GM21717 (cell line): ENCODE measurements around the gene NTRK3.

Experiments used
- ATAC-seq: cut with Tn5 transposase; IDR thresholded peaks from one replicate; pipeline ENCODE4 v1.9.1; 2021; ENCODE audit warnings: mild to moderate bottlenecking, moderate library complexity; ENCODE audit not compliant: unreplicated experiment

Gene NTRK3

DNA sequence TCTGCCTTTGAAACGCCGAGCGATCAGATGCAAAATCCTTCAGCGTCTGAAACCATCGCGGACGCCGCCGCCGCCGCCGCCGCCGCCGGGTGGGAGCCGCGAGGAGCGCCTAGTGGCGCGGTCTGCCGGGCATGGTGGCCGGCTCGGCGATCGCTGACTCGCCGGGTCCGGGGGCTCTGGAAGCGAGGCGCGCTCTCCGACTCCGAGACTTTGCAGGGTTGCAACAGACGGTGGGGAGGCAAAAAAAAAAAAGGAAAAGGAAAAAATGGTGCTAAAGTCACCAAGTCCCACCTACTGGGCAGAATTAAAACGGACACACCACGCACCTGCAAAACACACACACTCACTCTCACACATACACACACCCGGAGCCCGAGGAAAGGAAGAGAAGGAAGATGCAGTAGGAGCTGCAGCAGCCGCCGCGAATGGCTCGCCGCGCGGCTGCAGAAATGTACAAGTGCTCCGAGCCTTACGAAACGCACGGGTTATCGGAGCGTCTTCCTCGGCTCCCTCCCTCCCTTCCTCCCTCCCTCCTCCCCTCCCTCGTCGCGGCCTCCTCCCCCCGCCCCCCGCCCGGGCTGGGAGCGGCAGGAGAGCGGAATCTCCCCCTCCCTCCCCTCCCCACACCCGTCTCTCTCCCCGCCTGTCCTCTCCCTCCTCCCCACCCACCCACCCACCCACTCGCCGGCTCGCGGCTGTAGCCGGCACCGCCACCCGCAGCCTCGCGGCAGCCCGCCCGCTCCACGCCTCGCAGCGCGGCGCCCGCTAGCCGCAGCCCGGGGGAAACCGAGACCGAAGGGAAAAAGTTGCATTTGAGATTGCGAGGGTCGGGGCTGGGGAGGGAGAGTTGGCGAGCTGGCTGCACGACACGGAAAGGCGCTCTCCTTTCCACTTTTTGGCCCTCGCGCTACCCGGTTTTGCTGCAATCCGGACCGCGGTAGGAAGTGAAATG lies at the start of gene NTRK3:
TSS of gene NTRK3 (minus strand) at position 461 of the 952 bp plus-strand sequence. CDS start 586 bp downstream, outside the sequence.
- no peak for ATAC-seq

DNA sequence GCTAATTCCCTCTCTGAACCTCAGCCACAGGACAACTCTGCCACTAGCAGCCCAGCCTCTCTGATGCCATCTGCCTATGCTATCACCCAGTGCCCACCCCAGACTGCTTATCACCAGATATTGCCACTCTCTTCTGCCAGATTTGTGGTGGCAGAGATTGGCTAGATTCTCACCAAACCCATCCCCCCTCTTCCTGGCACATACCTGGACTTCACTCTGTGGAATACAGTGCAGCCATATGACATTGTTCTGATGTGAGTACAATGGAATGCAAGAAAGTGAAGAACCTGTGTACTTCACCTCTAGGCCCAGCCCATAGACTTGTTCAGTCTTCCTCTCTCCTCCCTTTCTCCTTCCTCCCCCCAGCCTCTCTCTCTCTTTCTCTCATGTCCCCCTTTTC lies 46.9 kb upstream of the NTRK3 start:
- ATAC-seq: no peak

DNA sequence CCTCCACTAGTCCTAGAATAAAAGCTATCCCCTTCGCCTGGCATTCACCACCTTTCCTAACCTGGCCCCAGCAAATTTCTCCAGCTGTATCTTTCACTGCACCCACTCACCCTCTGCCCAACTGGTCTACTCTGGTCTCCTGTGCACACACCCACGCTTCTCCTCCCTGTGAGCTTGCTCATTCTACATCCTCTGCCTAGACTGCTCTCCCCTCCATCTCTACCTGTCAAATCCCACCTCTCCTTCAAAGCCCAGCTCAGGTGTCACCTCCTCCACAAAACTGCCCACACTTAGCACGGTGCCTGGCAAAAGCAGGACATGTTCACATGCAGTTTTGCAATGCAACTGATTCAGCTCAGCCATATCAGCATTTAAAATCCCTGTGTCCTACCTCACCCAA lies 45.8 kb upstream of the NTRK3 start:
- ATAC-seq: no peak

DNA sequence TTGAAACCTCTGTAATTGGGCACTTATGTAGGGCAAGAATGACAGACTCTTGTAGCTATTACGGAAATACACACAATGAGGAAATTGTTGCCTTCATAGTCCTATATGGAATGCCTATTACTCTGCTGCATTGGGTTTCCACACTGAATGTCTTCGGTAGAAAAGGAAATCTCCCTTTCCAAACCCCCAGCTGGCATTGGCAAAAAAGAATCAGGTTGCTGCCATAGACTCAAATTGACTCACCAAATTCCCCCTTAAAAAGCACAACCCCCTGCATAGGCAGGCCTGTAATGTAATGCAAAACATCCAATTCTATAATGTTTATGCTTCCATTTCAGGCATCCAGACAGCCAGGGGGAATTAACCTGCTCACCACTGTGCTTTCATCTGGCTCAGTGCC lies 44.8 kb upstream of the NTRK3 start:
- ATAC-seq: no peak

DNA sequence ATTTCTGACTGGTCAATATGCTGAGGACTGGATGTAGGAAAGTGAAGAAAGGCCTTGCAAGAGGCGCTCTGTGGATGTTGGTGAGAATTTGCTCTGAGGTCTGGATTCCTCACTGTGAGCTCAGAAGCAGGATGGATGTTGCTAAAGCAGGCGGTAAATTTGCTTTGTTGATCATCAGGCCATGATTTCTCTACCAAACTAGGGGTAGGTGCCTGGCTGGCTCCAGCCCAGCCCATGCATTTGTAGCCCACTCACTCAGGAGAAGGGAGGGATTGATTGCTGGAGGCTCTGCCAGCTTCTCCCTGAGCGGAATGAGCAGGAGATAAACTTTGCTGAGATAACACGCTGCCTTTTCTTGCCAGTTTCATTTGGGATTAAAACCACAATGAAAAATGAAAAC lies 44.3 kb upstream of the NTRK3 start:
- ATAC-seq: no peak

DNA sequence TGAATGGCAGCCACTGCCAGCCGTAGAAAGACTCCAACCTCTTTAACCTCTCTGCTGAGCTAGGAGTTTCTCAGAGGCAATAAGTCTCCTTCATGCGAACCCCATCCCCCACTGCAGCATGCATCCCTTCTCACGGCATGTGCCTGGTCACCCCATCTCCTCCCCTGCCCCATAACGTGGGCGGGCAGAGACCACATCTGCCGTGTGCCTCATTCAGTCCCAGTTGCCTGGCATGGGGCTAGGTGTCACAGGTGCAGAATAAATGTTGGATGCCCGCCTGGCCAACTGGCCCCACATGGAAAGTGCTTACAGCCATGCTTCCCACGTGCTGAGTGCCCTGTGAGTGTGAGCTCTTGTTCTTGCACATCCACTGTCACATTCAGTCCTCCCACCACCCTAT lies 43.5 kb upstream of the NTRK3 start:
- ATAC-seq: no peak

DNA sequence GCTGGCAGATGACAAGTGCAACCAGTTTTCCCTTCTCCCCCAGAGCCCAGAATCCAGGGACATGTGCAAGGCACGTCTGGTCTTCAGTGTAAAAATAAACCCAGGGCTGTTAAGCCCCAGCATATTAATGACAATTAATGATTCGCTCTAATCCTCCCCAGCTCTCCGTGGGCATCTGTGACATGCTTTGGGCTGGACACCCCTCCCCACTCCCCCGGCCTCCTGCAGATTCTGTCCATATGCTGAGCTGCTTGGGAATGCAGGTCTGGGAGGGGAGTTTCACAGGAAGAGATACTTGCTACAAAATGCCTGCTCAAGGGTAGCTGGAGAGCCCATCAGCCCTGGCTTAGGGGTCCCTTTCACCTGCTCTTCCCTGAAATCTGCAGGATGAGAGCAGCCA lies 43.0 kb upstream of the NTRK3 start:
- ATAC-seq: no peak

DNA sequence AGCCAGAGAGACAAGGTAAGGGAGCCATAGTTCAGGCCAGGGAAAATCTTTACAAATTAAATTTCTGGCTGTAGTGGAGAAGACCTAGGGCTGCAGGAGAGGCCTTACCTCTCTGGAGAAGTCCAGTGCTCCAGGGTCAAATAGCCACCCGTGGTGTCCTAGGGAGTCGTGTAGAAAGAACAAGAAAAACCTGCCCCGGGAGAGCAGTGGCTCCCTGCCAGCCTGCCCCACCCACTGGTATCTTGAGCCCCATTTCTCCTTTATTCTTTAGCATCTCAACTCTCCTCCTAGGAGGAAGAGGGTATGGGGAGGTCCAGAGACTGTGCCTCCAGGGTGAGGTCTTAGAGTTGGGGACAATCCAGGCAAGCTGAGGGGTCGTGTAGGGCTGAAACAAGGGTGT lies 32.1 kb upstream of the NTRK3 start:
- ATAC-seq: no peak

DNA sequence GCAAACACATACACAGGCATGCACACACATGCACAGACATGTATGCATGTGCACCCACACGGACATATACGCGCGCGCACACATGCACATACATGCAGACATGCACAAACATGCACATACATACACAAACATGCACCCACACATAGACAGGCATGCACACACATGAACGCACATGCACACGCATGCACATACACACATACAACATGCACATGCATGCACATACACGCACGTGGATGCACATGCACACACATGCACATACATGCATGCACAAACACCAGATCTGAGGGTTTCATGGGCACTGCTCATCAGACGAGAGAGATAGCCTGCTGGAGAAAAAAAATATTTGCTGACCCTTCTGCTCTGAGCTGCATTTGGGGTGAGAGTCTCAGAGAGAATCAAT lies 31.7 kb upstream of the NTRK3 start:
- ATAC-seq: no peak

DNA sequence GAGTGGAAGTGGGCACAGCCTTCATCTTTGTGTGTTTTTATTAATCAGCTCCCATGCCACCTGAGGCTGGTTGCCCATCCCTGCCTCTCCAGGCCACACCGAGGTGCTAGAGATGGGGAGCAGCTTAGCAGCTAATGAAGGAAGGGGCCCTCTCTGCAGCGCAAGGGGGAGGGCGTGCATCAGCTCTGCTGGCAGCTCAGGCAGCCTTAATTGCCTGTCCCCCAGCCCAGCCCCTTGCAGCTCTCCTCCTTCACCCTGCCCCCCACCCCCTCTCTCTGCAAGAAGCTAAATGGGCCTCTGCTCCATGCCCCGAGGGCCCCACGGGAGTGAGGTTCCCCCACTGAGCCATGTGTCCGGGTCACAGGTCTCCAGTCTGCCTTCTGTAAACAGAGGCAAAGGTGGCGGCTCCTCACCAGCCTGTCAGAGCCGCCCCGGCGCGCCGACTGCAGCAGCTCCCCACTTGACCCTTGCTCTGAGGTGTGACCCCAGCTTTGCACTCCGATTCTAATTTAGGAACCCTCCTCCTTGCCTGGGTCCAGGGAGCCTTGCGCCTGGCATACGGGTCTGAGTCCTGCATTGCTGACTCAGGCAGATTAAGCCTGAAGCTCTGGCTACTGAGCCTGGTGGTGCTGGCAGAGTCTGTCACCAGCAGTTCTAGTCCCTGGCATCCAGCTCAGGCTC lies 27.9 kb upstream of the NTRK3 start:
- no peak for ATAC-seq

DNA sequence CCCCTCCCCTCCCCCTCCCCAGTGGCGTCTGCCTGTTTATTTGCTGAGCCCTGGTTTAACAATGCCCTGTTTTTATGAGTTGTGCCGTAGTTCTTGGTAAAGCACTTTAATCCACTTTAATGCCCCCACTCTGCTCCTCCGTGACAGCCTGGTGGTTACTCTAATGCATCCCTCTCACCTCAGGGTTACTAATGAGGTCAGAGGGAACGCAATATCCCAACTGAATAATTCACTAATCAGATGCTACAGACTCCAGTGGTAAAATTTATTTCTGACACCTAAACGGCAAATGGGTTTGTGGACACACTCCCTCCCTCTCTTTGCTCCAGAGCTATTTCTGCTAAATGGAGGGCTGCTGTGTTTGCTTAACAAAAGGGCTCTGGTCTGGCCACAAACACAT lies 26.1 kb upstream of the NTRK3 start:
- ATAC-seq: no peak

DNA sequence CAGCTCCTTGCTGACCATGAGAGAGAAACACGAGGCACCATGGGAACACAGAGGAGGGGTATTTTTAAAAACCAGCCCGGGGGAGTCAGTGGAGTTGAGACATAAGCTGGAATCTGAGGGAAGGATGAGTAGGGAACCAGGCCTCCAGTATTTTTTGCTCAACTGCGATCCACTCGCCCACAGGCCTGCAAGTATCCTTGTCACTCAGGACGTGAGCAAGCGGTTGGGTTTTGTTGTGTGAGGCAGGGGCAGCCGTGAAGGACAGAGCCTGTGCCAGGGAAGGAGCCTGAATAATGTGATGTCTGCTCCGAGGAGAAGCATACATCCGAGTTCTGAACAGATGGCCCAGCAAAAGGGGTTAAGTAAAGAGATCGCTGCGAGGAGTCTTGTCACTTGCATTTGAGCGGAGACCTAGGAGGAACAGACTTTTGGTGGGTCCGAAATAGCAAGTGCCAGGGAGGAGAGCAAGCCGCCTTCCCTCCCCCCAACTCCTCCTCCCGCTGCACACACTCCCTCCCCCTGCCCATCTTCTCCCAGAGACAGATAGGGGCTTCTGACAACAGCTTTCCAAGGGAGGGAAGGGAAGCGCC lies 20.4 kb upstream of the NTRK3 start:
- no peak for ATAC-seq

DNA sequence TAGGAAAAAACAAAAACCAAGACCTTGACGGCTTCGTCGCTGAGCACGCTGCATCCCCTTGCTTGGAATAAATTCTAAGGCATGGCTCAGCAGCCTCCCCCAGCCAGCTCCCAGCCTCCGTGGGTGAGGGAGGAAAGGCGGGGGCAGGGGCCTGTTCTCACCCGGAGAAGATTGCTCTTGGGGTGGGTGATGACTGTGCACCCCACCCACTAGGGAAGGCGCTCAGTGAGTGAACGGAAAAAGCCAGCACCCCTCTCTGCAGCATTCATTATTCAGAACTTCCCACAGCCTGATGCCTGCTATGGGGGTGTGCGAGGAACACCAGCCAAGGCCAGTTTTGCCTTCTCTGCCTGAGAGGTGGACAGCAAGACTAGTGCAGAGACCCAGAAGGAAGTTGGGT lies 19.3 kb upstream of the NTRK3 start:
- ATAC-seq: no peak

DNA sequence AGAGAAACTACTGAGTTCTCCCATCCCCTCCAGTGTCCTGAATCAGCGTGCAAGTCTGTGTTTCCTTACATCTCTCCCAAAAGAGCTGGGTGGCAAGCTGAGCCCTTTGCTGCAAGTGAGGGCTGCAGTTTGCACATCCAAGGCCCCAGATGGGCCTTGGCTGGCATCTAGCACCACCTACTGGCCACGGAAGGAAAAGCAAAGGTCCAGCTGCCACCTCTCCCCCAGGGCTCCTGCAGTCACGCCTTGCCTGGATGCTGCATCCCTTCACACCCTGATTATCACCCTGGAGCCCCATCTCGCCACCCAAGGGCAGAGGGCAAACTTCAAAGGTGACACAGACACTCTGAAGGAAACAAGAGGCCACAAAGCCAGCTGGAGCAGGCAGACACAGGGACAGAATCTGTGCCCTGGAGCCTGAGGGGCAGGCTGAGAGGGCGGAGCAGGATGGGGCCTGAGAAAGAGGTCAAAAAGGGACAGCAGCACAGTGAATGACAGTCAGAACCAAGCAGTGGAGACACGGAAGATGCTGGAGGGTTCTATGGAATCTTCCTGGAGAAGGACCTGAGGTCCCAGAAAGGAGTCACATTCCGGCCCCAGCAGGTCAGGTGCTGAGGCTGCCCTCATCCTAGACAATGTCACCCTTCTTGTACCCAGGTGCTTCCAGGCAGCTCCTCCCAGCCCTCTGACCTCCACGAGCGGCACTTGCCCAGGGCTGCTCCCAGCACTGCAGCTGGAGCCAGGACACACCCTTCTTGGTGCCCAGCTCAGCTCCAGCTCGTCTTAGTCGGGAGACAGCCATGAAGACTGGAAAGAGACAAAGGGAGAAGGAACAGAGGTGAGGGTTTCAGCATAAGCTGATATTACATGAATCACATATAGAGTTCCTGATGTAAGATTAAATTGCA lies 18.3 kb upstream of the NTRK3 start:
- peak; percentile 83 for ATAC-seq

DNA sequence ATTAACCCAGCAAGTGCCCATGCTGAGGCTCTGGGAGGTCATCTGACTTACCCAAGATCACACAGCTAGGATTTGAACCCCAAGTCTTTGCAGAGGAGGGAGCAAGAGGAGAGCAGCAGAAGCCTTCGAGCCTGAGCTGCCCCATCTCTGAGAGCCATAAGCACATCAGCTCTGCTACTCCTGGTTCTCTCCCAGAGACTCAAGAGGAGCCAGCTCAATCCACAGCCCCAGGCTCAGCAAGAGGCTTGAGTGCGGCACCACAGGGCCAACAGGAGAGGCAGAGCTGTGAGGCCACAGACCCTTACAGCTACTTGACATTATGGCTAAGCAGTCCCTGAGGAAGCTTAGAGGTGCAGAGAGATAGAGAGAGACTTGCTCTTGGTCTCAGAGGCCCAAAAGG lies 15.9 kb upstream of the NTRK3 start:
- ATAC-seq: no peak

DNA sequence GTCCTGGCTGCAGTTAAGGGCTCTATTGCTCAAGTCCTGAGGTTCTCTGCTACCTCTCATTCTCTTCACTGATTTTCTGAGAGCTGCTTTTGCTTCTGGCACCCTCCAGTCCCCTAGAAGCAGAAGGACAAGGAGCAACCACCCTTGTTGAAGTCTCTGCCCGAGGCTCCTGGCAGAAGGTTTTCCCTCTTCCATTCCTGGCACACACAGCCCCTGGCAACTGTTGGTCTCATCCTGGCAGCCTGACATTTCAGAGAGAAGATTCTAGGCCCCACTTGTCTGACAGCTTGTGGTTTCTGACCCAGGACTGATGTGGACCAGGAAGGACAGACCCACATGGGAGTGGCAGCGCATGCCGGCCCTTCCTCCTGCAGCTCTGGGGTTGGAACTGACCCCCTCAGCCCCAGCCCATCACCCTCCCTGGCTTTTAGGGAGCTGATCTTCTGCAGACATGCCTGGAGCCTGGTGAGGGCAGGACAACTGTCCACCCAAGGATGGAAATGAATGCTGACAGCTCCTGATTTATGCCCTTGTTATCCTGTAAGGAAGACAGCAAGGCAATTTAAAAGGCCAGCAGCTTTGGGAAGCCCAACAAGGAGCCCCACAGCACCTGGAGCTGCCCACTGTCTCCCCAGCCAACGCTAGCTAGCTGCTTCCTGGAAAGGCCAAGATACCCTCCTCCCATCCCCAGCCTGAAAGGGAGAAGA lies 13.0 kb upstream of the NTRK3 start:
- ATAC-seq: no peak

DNA sequence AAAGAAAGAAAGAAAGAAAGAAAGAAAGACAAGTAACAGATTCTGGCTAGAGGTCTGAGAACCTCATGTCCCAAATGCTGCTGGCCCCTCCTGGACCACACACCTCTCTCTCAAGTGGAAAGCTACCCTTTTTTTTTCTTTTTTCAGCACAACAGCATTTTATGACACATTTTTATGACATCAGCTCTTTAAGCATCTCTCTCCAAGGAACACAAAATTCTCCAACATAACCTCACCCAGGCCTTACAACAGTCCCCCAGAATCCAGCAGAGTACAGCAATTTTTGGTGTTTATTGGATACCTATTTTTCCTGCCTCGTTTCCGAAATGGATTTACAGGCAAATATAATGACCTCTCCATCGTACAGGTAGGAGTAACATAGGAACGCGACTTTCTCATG lies 11.2 kb upstream of the NTRK3 start:
- no peak for ATAC-seq

DNA sequence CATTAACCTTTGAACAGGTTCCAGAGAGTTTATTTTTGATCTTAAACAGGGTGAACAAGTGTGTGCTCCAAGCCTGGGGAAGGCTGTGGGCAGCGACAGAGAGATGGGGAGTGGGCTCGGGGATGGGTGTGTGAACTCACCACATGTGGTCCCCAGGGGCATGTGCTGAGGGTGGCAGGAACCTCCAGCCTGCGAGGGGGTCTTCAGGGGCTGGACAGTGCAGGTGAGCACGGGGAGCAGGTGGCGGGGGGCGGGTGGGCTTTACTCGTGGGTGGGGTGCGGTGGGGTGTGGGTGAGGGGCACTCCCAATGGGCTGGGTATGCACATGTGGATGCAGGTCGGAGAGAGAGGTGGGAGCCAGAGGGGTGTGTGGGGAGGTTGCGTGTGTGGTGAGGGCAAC lies 9.6 kb upstream of the NTRK3 start:
- no peak for ATAC-seq

DNA sequence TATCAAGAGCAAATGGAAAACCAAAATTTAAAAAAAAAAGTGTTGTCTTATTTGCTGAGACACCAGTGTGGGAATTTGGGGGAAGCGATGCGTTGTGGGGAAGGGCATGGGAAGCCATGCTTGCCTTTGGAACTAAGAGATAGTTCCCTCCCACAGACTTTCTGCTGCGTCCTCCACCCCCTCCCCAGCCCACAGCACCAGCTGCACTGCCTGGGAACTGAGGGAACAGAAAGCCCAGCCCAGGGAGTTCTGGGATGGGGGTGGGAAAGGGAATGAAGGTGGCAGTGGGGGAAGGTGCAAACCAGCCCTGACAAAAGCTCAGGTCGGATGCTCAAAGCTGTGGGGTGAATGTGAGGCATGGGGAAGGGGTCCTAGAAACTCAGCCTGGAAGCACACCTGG lies 8.1 kb upstream of the NTRK3 start:
- ATAC-seq: no peak

DNA sequence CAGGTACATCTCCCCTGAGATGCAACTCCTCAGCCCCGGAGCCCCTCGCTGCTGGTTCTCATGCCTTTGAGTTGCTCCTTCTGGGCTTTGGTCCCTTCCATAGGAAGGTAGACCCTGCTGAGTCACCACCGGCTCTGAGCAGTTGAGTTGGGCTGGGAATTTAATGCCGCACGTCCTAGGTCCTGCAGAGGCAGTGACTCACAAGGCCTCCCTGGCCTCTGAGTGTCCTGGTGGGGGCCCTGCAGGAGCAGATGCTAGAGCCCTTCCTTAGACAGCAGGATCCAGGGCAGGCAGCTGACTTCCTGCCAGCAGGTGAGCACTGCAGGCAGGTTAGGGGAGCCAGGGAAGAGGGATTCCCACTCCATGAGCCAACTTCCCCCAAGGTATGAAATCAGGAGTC lies 5.5 kb upstream of the NTRK3 start:
- ATAC-seq: no peak
